Measurements from ENCODE around the gene OTOF. TPM values are rescaled to one million over a fixed set of nuclear protein-coding genes. Genes with fewer than 3 reads are reported as not detected.
A peak's percentile ranks its signal among the peaks of the same experiment; 100 is the strongest.

The OTOF gene
- total and polyA plus RNA-seq, 9 of the 15 experiments (the other 6 are each of a cell fraction or from before 2014, with no cell fraction given): 0.03 to 0.11 (median 0.06) TPM; not detected in 5

- Histone ChIP-seq H3K36me3 (ENCODE audit: control insufficient read depth, insufficient read depth, low read length) (no peaks in the 10 kb centered on the region), H3K4me2 (ENCODE audit: insufficient read depth, low read length) (no peak overlapping the region), H3K27ac (ENCODE audit: extremely low read depth, low read depth, low read length) (no peak overlapping the region), H3K4me1 (replicated peaks in 1 of 2; ENCODE audit: control insufficient read depth in 2 of 2, insufficient read depth in 2 of 2, low read length in 2 of 2) (peaks cover 0 to 32% of the 10 kb centered on the region in 2 experiments; a peak in 2 of 5 replicates), H3K9ac (ENCODE audit: insufficient read depth in 1 of 2, low read depth in 2 of 2, low read length in 2 of 2) (peak overlapping the region in 1 of 2 experiments; percentile 74; a peak in 2 of 4 replicates), H3K79me2 (ENCODE audit: control insufficient read depth, insufficient read depth, low read length) (no peaks in the 10 kb centered on the region), H2AFZ (ENCODE audit: low read depth, low read length) (no peak overlapping the region), H3K9me1 (ENCODE audit: control insufficient read depth, insufficient read depth, low read length) (no peaks in the 10 kb centered on the region), H3K4me3 (no peak overlapping the region), H4K20me1 (replicated peaks; ENCODE audit: control insufficient read depth, insufficient read depth, low read length) (peaks cover 5% of the 10 kb centered on the region; the same call in 1 of the 2 replicates), H3K9me3 (replicated peaks; ENCODE audit: control insufficient read depth, insufficient read depth, low read depth, low read length) (no peaks in the 10 kb centered on the region; the same call in 1 of the 2 replicates), H3K27me3 (ENCODE audit: control insufficient read depth in 2 of 2, insufficient read depth in 2 of 2, low read length in 2 of 2) (peaks cover 0 to 15% of the 10 kb centered on the region in 2 experiments; a peak in 3 of 5 replicates)
- no TSS peak for BruUV-seq (replicated peaks)
- POLR2A ChIA-PET: interaction anchor here (0.6 kb wide), 1 partner anchor 29 kb away, joined by 4 read pairs; no protein-coding TSS in a partner anchor
- FAIRE-seq (no peak), DNase-seq (ENCODE audit: extremely low read depth in 1 of 4, low spot score in 3 of 4) (no peak), ATAC-seq (no peak)
- intact Hi-C loops (cut with micrococcal nuclease) (no loop called here), in situ Hi-C loops (cut with MboI) (no loop called here)
- CTCF ChIA-PET (ENCODE audit: low intra/inter-chr PET ratio): no interaction called here
- TF ChIP-seq, protein P1, sequence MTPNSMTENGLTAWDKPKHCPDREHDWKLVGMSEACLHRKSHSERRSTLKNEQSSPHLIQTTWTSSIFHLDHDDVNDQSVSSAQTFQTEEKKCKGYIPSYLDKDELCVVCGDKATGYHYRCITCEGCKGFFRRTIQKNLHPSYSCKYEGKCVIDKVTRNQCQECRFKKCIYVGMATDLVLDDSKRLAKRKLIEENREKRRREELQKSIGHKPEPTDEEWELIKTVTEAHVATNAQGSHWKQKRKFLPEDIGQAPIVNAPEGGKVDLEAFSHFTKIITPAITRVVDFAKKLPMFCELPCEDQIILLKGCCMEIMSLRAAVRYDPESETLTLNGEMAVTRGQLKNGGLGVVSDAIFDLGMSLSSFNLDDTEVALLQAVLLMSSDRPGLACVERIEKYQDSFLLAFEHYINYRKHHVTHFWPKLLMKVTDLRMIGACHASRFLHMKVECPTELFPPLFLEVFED (CRISPR knock-in tag; conservative IDR thresholded peaks at IDR 0.05): no peak
- TF ChIP-seq, protein P2, sequence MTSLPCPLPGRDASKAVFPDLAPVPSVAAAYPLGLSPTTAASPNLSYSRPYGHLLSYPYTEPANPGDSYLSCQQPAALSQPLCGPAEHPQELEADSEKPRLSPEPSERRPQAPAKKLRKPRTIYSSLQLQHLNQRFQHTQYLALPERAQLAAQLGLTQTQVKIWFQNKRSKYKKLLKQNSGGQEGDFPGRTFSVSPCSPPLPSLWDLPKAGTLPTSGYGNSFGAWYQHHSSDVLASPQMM (CRISPR knock-in tag; IDR thresholded peaks at IDR 0.05): no peak
- TF ChIP-seq, protein P3, sequence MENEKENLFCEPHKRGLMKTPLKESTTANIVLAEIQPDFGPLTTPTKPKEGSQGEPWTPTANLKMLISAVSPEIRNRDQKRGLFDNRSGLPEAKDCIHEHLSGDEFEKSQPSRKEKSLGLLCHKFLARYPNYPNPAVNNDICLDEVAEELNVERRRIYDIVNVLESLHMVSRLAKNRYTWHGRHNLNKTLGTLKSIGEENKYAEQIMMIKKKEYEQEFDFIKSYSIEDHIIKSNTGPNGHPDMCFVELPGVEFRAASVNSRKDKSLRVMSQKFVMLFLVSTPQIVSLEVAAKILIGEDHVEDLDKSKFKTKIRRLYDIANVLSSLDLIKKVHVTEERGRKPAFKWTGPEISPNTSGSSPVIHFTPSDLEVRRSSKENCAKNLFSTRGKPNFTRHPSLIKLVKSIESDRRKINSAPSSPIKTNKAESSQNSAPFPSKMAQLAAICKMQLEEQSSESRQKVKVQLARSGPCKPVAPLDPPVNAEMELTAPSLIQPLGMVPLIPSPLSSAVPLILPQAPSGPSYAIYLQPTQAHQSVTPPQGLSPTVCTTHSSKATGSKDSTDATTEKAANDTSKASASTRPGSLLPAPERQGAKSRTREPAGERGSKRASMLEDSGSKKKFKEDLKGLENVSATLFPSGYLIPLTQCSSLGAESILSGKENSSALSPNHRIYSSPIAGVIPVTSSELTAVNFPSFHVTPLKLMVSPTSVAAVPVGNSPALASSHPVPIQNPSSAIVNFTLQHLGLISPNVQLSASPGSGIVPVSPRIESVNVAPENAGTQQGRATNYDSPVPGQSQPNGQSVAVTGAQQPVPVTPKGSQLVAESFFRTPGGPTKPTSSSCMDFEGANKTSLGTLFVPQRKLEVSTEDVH (IDR thresholded peaks at IDR 0.05; ENCODE audit: low read depth, partially characterized antibody): no peak
- no peak for TF ChIP-seq SNIP1 (IDR thresholded peaks at IDR 0.05; ENCODE audit: low read depth)
- TF ChIP-seq CLOCK (CRISPR knock-in tag; IDR thresholded peaks at IDR 0.05; ENCODE audit: borderline replicate concordance): no peak
- no peak for TF ChIP-seq XRCC3 (IDR thresholded peaks at IDR 0.05)
- no peak for TF ChIP-seq MCM2 (IDR thresholded peaks at IDR 0.05; ENCODE audit: low read depth)
- TF ChIP-seq ESRRA (IDR thresholded peaks at IDR 0.05; ENCODE audit: borderline replicate concordance, low read depth): no peak
- no peak for TF ChIP-seq SP1 (CRISPR knock-in tag; IDR thresholded peaks at IDR 0.05)
- TF ChIP-seq ZNF347 (CRISPR knock-in tag; IDR thresholded peaks at IDR 0.05; ENCODE audit: low read depth): no peak
- TF ChIP-seq POLR2H (tag; IDR thresholded peaks at IDR 0.05; ENCODE audit: low read depth): no peak
- TF ChIP-seq PHTF2 (CRISPR knock-in tag; IDR thresholded peaks at IDR 0.05): no peak
- no peak for TF ChIP-seq ZNF184 (CRISPR knock-in tag; IDR thresholded peaks at IDR 0.05)
- no peak for TF ChIP-seq EGR1 (conservative IDR thresholded peaks at IDR 0.05)
- 51% methylated on average over 17 of the region's 25 CpGs for WGBS (ENCODE audit: insufficient coverage, low coverage, missing lambda C conversion rate)
Measured at GRCh38 chr2:26479131-26479788, 1.3 kb upstream of the OTOF start.
